DOHH2 (cell line): ENCODE data around the gene SRA1.

Source experiments
- CTCF ChIP-seq: fragments of 200-600 bp; sonication (generic); IDR thresholded peaks from one replicate; pipeline ENCODE4 v1.5.1; 2014; ENCODE audit warnings: antibody characterized with exemption, mild to moderate bottlenecking, low read depth, low read length; ENCODE audit not compliant: poor library complexity, severe bottlenecking
- EZH2phosphoT487 ChIP-seq: fragments of 200-600 bp; sonication (generic); IDR thresholded peaks from 2 replicates; pipeline ENCODE4 v1.6.1; 2017; ENCODE audit warnings: borderline replicate concordance, mild to moderate bottlenecking, antibody characterized with exemption, low read length, moderate library complexity, mixed read lengths

GRCh38 chr5:140570488-140570887, 13.2 kb upstream of the SRA1 start:
- TF ChIP-seq CTCF (no peak), EZH2phosphoT487 (no peak)
